ENCODE data around the gene MGAM2.

GRCh38 chr7:142168746-142169145 is 57.2 kb downstream of the MGAM2 start:
- TF ChIP-seq, protein P1, sequence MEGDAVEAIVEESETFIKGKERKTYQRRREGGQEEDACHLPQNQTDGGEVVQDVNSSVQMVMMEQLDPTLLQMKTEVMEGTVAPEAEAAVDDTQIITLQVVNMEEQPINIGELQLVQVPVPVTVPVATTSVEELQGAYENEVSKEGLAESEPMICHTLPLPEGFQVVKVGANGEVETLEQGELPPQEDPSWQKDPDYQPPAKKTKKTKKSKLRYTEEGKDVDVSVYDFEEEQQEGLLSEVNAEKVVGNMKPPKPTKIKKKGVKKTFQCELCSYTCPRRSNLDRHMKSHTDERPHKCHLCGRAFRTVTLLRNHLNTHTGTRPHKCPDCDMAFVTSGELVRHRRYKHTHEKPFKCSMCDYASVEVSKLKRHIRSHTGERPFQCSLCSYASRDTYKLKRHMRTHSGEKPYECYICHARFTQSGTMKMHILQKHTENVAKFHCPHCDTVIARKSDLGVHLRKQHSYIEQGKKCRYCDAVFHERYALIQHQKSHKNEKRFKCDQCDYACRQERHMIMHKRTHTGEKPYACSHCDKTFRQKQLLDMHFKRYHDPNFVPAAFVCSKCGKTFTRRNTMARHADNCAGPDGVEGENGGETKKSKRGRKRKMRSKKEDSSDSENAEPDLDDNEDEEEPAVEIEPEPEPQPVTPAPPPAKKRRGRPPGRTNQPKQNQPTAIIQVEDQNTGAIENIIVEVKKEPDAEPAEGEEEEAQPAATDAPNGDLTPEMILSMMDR (IDR thresholded peaks at IDR 0.05): no peak
- TF ChIP-seq POLR2A (IDR thresholded peaks at IDR 0.05; ENCODE audit: low read length): no peak
- TF ChIP-seq, protein P2, sequence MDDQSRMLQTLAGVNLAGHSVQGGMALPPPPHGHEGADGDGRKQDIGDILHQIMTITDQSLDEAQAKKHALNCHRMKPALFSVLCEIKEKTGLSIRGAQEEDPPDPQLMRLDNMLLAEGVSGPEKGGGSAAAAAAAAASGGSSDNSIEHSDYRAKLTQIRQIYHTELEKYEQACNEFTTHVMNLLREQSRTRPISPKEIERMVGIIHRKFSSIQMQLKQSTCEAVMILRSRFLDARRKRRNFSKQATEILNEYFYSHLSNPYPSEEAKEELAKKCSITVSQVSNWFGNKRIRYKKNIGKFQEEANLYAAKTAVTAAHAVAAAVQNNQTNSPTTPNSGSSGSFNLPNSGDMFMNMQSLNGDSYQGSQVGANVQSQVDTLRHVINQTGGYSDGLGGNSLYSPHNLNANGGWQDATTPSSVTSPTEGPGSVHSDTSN (IDR thresholded peaks at IDR 0.05): no peak
- no peak for TF ChIP-seq KDM1A (IDR thresholded peaks at IDR 0.05; ENCODE audit: low read depth)
- TF ChIP-seq FOXS1 (CRISPR knock-in tag; IDR thresholded peaks at IDR 0.05): no peak
- no peak for TF ChIP-seq SMC3 (IDR thresholded peaks at IDR 0.05)
- no peak for TF ChIP-seq CEBPB (IDR thresholded peaks at IDR 0.05)
- TF ChIP-seq, protein P3, sequence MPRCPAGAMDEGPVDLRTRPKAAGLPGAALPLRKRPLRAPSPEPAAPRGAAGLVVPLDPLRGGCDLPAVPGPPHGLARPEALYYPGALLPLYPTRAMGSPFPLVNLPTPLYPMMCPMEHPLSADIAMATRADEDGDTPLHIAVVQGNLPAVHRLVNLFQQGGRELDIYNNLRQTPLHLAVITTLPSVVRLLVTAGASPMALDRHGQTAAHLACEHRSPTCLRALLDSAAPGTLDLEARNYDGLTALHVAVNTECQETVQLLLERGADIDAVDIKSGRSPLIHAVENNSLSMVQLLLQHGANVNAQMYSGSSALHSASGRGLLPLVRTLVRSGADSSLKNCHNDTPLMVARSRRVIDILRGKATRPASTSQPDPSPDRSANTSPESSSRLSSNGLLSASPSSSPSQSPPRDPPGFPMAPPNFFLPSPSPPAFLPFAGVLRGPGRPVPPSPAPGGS (IDR thresholded peaks at IDR 0.05): no peak
- TF ChIP-seq ELK1 (IDR thresholded peaks at IDR 0.05; ENCODE audit: low read depth, low read length): no peak
- TF ChIP-seq, protein P4, sequence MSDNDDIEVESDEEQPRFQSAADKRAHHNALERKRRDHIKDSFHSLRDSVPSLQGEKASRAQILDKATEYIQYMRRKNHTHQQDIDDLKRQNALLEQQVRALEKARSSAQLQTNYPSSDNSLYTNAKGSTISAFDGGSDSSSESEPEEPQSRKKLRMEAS (IDR thresholded peaks at IDR 0.05): no peak
- no peak for TF ChIP-seq RCOR1 (IDR thresholded peaks at IDR 0.05; ENCODE audit: low read depth, low read length)
- no peak for TF ChIP-seq EP300 (IDR thresholded peaks at IDR 0.05)

Measured in A549 (cell line).